IPS-20b (cell line): ENCODE measurements around the gene SH3PXD2B.
"Not testable (repeated sequence)": the region's sequence is repeated elsewhere in the genome, so short reads cannot be mapped to it uniquely, and the experiment has no call there.

Experiments used
- H3K27ac ChIP-seq: one replicate; pipeline ENCODE4 v1.5.1; 2013; ENCODE audit warnings: low read length
- H3K27me3 ChIP-seq: 2 replicates; pipeline ENCODE4 v1.6.1; 2013; ENCODE audit warnings: mild to moderate bottlenecking, low read length, inconsistent platforms; ENCODE audit not compliant: insufficient read depth
- H3K36me3 ChIP-seq: 2 replicates; pipeline ENCODE4 v1.6.1; 2013; ENCODE audit warnings: low read depth, mild to moderate bottlenecking, inconsistent platforms, low read length, moderate library complexity; ENCODE audit not compliant: insufficient read depth
- H3K4me1 ChIP-seq: 2 replicates; pipeline ENCODE4 v1.6.1; 2013; ENCODE audit warnings: mild to moderate bottlenecking, control low read depth, inconsistent platforms, low read length, moderate library complexity; ENCODE audit not compliant: insufficient read depth
- H3K4me3 ChIP-seq: 2 replicates; pipeline ENCODE4 v1.5.1; 2013; ENCODE audit warnings: mild to moderate bottlenecking, low read length, inconsistent platforms
- H3K9ac ChIP-seq: 2 replicates; pipeline ENCODE4 v1.6.1; 2013; ENCODE audit warnings: low read depth, mild to moderate bottlenecking, inconsistent platforms, low read length, moderate library complexity
- H3K9me3 ChIP-seq: 2 replicates; pipeline ENCODE4 v1.6.1; 2013; ENCODE audit warnings: mild to moderate bottlenecking, low read depth, low read length, inconsistent platforms; ENCODE audit not compliant: insufficient read depth

SH3PXD2B gene

GRCh38 chr5:172365948-172366608 is 88.2 kb downstream of the SH3PXD2B start:
- H3K4me3 ChIP-seq, result no peak overlapping the region
- H3K27ac ChIP-seq, result no peak overlapping the region
- no peak overlapping the region for H3K9ac ChIP-seq

DNA sequence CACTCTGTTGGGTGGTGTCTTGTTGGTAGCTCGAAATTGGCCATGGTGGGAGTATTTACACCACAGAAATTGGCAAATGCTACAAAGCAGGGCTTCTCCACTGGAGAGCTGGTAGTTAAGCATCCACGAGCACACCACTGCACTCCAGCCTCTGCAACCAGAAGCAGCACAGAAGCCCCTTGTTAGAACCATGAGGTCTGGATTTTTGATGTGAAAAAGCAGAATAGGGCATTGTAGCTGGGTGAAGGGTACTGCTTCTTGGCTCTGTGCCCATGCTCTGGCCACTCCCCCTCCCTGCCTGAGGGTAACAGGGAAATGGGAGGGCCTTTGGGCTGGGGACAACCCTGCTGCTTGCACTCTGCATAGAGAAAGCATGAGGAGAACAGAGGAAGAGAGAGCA is 89.6 kb downstream of the SH3PXD2B start:
- Histone ChIP-seq H3K27me3 (no peaks in the 10 kb centered on the region), H3K4me1 (no peaks in the 10 kb centered on the region), H3K9ac (no peak overlapping the region), H3K36me3 (peaks cover 34% of the 10 kb centered on the region), H3K27ac (no peak overlapping the region), H3K4me3 (no peak overlapping the region), H3K9me3 (no peaks in the 10 kb centered on the region)

More at GRCh38 chr5:172365948-172366608, 88.2 kb downstream of the SH3PXD2B start:
- peaks cover 5% of the 10 kb centered on the region; the same call in 1 of the 2 replicates for H3K9me3 ChIP-seq
- H3K4me1 ChIP-seq, result no peaks in the 10 kb centered on the region
- no peaks in the 10 kb centered on the region for H3K27me3 ChIP-seq
- H3K36me3 ChIP-seq, result peaks cover 30% of the 10 kb centered on the region

DNA sequence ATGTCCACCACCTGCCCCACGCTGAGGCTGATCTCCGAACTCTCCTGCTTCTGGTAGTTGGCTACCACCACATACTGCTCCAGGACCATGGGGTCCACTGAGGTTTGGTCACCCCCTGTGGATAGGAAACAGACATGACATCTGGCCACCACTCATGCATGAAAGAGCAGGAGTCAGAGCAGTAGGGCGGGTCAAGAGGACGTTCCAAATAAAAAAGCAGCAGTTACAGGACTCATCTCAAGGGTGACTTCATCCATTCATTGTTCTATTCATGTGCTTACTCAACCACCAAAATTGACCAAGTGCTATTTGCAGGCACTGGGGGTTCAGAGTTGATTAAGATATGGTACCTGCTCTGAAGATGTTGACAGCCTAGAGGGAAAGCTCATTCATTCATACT is 91.6 kb downstream of the SH3PXD2B start:
- Histone ChIP-seq H3K9ac (no peak overlapping the region), H3K4me3 (no peak overlapping the region), H3K4me1 (no peaks in the 10 kb centered on the region), H3K27me3 (no peaks in the 10 kb centered on the region), H3K27ac (no peak overlapping the region), H3K9me3 (no peaks in the 10 kb centered on the region), H3K36me3 (peaks cover 54% of the 10 kb centered on the region)

GRCh38 chr5:172361566-172362238 is 92.6 kb downstream of the SH3PXD2B start:
- H3K27ac ChIP-seq, result no peak overlapping the region
- H3K27me3 ChIP-seq, result no peaks in the 10 kb centered on the region
- H3K36me3 ChIP-seq, result peaks cover 62% of the 10 kb centered on the region
- no peak overlapping the region for H3K4me3 ChIP-seq
- no peak overlapping the region for H3K9ac ChIP-seq
- H3K9me3 ChIP-seq, result no peaks in the 10 kb centered on the region
- no peaks in the 10 kb centered on the region for H3K4me1 ChIP-seq

- H3K4me1 ChIP-seq, result no peaks in the 10 kb centered on the region
- H3K27me3 ChIP-seq, result no peaks in the 10 kb centered on the region
- H3K27ac ChIP-seq, result no peak overlapping the region
- no peak overlapping the region for H3K9ac ChIP-seq
- peaks cover 93% of the 10 kb centered on the region for H3K36me3 ChIP-seq
- H3K4me3 ChIP-seq, result no peak overlapping the region
- no peaks in the 10 kb centered on the region for H3K9me3 ChIP-seq
Observed at GRCh38 chr5:172358345-172358744, 96.0 kb downstream of the SH3PXD2B start.

- H3K27ac ChIP-seq, result no peak overlapping the region
- H3K27me3 ChIP-seq, result no peaks in the 10 kb centered on the region
- peaks cover 87% of the 10 kb centered on the region for H3K36me3 ChIP-seq
- no peak overlapping the region for H3K4me3 ChIP-seq
- H3K9me3 ChIP-seq, result no peaks in the 10 kb centered on the region
- no peak overlapping the region for H3K9ac ChIP-seq
- H3K4me1 ChIP-seq, result no peaks in the 10 kb centered on the region
Observed at GRCh38 chr5:172356527-172356926, 97.8 kb downstream of the SH3PXD2B start.

DNA sequence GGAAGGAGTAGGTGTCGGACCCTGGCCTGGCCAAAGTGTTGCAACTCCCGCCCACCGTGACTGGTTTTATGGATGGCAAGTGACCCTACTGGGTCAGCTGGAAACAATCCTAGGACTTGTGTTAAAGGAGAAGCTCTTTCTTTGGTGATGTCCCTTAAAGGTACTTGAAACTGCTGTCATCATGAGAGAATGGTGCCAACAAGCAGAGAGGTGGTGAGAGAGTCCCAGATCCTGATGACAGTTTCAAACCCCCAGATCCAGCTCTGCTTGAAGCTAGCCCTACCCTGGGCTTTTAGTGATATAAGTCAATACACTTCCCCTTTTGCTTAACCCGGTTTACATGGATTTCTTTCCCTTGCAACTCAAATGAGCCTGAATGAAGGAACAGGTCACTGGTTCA is 98.3 kb downstream of the SH3PXD2B start:
- Histone ChIP-seq H3K27me3 (no peaks in the 10 kb centered on the region), H3K9ac (no peak overlapping the region), H3K4me3 (no peak overlapping the region), H3K27ac (no peak overlapping the region), H3K4me1 (no peaks in the 10 kb centered on the region), H3K9me3 (no peaks in the 10 kb centered on the region), H3K36me3 (peaks cover 87% of the 10 kb centered on the region)

- no peaks in the 10 kb centered on the region for H3K4me1 ChIP-seq
- H3K9ac ChIP-seq, result no peak overlapping the region
- no peaks in the 10 kb centered on the region for H3K9me3 ChIP-seq
- H3K27me3 ChIP-seq, result no peaks in the 10 kb centered on the region
- H3K36me3 ChIP-seq, result peaks cover 87% of the 10 kb centered on the region
- H3K27ac ChIP-seq, result no peak overlapping the region
- H3K4me3 ChIP-seq, result no peak overlapping the region
Observed at GRCh38 chr5:172353846-172354245, 100.5 kb downstream of the SH3PXD2B start.

DNA sequence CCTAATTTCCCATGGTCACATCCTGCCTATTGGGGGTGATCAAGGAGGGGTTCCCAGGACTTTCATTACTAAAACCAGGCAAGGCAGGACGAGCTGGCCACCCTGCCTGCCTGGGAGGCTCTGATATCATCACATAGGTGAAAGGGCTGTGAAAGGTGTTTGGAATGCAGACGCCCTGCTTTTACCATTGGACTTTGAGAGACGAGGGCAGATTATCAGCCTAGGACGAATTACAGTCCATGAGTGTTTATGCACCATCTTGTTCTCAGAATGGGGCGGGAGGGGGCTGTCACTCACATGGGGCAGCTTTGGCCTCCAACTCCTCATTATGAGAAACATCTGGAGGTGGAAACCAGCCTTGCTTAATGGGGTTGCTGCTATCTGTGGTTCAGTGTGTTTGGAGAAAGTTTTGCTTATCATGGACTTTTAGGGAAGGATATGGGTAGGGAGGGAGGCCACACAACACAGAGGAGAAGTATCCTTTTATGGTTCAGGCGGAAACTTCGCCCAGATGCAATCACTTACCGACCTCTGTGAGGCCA is 101.0 kb downstream of the SH3PXD2B start:
- Histone ChIP-seq H3K27ac (no peak overlapping the region), H3K4me1 (no peaks in the 10 kb centered on the region), H3K27me3 (no peaks in the 10 kb centered on the region), H3K4me3 (no peak overlapping the region), H3K9me3 (no peaks in the 10 kb centered on the region), H3K9ac (no peak overlapping the region), H3K36me3 (peaks cover 86% of the 10 kb centered on the region)

DNA sequence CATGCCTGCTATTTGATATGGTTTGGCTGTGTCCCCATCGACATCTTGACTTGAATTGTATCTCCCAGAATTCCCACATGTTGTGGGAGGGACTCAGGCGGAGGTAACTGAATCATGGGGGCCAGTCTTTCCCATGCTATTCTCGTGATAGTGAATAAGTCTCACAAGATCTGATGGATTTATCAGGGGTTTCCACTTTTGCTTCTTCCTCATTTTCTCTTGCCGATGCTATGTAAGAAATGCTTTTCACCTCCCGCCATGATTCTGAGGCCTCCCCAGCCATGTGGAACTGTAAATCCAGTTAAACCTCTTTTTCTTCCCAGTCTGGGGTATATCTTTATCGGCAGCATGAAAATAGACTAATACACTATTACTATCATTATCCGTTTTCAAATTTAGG is 101.8 kb downstream of the SH3PXD2B start:
- H3K9ac ChIP-seq, H3K4me3 ChIP-seq, H3K4me1 ChIP-seq, H3K9me3 ChIP-seq, H3K27me3 ChIP-seq, H3K27ac ChIP-seq: not testable (repeated sequence)
- H3K36me3 ChIP-seq, result peaks cover 86% of the 10 kb centered on the region

DNA sequence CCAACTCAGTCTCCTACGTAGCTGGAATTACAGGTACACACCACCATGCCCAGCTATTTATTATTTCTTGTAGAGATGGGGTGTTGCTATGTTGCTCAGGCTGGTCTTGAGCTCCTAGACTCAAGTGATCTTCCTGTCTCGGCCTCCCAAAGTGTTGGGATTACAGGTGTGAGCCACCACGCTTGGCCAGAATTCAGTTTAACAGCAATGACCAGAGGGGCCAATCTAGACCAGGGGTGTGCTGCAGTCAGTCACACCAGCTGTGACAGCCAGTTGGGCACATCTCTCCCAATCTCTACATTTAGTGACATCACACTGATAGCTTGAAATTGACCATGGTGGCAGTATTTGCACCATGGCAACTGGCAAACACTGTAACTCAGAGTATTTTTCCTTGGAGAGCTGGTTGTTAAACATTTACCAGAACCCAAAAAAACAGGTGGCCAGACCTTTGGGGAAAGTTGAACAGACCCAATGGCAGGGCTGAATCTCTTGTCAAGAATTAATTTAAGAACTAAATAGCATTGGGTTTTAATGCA is 103.0 kb downstream of the SH3PXD2B start:
- no peak overlapping the region for H3K9ac ChIP-seq
- H3K9me3 ChIP-seq, result no peaks in the 10 kb centered on the region
- H3K4me1 ChIP-seq, result no peaks in the 10 kb centered on the region
- peaks cover 89% of the 10 kb centered on the region for H3K36me3 ChIP-seq
- no peak overlapping the region for H3K27ac ChIP-seq
- H3K27me3 ChIP-seq, result no peaks in the 10 kb centered on the region
- H3K4me3 ChIP-seq, result no peak overlapping the region
